SU-DHL-6 (cell line): ENCODE data around the gene PWP1.
A peak's percentile ranks its signal among the peaks of the same experiment; 100 is the strongest.

Source experiments
- H2AFZ ChIP-seq: fragments of 200-600 bp; sonication (generic); 2 replicates; pipeline ENCODE4 v1.6.1; 2014; ENCODE audit warnings: low read depth, mild to moderate bottlenecking, moderate library complexity, mixed read lengths, antibody characterized with exemption, low read length; ENCODE audit not compliant: severe bottlenecking
- H3F3A ChIP-seq: fragments of 200-600 bp; shearing (Covaris generic); 2 replicates; pipeline ENCODE4 v1.6.0; 2016; ENCODE audit warnings: antibody characterized with exemption, mild to moderate bottlenecking; ENCODE audit not compliant: insufficient read depth
- H3K27ac ChIP-seq: fragments of 200-600 bp; sonication (generic); 2 replicates; pipeline ENCODE4 v1.5.1; 2016; ENCODE audit warnings: low read depth, mild to moderate bottlenecking, low read length, moderate library complexity, mixed read lengths
- H3K27me3 ChIP-seq: fragments of 200-600 bp; sonication (generic), shearing (Covaris generic); 2 replicates; pipeline ENCODE4 v1.6.0; 2014; ENCODE audit warnings: mild to moderate bottlenecking, low read length
- H3K36me3 ChIP-seq: fragments of 200-600 bp; sonication (generic); 2 replicates; pipeline ENCODE4 v1.6.1; 2014; ENCODE audit warnings: mild to moderate bottlenecking, low read length, mixed read lengths
- H3K4me2 ChIP-seq: fragments of 300-600, 200-600 bp; shearing (Covaris generic), sonication (generic); 2 replicates; pipeline ENCODE4 v1.6.0; 2014; ENCODE audit warnings: low read length, low read depth, mild to moderate bottlenecking; ENCODE audit not compliant: poor library complexity, severe bottlenecking
- H3K4me3 ChIP-seq: fragments of 200-600 bp; sonication (generic); 2 replicates; pipeline ENCODE4 v1.5.1; 2014; ENCODE audit warnings: antibody characterized with exemption, low read length, mild to moderate bottlenecking, mixed read lengths; ENCODE audit not compliant: insufficient read depth, poor library complexity, severe bottlenecking
- H3K79me2 ChIP-seq: fragments of 200-600 bp; sonication (generic); 2 replicates; pipeline ENCODE4 v1.6.1; 2014; ENCODE audit warnings: mild to moderate bottlenecking, low read length, moderate library complexity; ENCODE audit not compliant: insufficient read depth
- H3K9ac ChIP-seq: fragments of 200-600 bp; sonication (generic); 2 replicates; pipeline ENCODE4 v1.7.0; 2014; ENCODE audit warnings: mild to moderate bottlenecking, low read length
- H3K9me2 ChIP-seq: fragments of 200-600 bp; sonication (generic); replicated peaks from 2 replicates; pipeline ENCODE4 v1.6.1; 2014; ENCODE audit warnings: low read length; ENCODE audit not compliant: insufficient read depth
- H3K9me3 ChIP-seq: fragments of 200-600 bp; sonication (generic); 2 replicates; pipeline ENCODE4 v1.6.1; 2014; ENCODE audit warnings: low read length, mixed read lengths; ENCODE audit not compliant: insufficient read depth
- H4K20me1 ChIP-seq: fragments of 200-600 bp; sonication (generic); 2 replicates; pipeline ENCODE4 v1.6.1; 2014; ENCODE audit warnings: low read depth, mild to moderate bottlenecking, antibody characterized with exemption, low read length, moderate library complexity, mixed read lengths
- CTCF ChIP-seq: fragments of 200-600 bp; sonication (generic); IDR thresholded peaks from one replicate; pipeline ENCODE4 v1.5.1; 2017; ENCODE audit warnings: antibody characterized with exemption, mild to moderate bottlenecking, low read length, moderate library complexity; ENCODE audit not compliant: insufficient read depth, poor library complexity, severe bottlenecking
- EZH2phosphoT487 ChIP-seq: fragments of 200-600 bp; sonication (generic), shearing (Covaris generic); conservative IDR thresholded peaks from 2 replicates; pipeline ENCODE4 v1.6.1; 2018; ENCODE audit warnings: mild to moderate bottlenecking, antibody characterized with exemption, low read length, moderate library complexity, mixed read lengths

Gene PWP1

DNA sequence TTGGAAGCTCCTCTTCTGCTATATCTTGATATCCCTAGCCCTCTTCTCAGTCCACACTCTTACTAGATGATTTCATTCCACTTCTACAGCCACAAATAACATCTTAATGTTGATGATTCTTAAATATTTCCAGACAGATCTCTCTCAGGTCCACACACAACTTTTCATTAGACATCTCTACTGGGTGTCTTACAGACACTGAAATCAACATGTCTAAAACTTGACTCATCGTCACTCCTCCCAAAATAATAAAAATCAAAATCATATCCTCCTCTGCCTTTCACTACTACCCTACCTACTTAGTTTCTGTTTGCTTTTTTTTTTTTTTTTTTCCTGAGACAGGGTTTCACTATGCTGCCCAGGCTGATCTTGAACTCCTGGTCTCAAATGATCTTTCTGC is 63.5 kb downstream of the PWP1 start:
- TF ChIP-seq CTCF, result no peak
- no peak for TF ChIP-seq EZH2phosphoT487
- no peak overlapping the region for H3K4me3 ChIP-seq

DNA sequence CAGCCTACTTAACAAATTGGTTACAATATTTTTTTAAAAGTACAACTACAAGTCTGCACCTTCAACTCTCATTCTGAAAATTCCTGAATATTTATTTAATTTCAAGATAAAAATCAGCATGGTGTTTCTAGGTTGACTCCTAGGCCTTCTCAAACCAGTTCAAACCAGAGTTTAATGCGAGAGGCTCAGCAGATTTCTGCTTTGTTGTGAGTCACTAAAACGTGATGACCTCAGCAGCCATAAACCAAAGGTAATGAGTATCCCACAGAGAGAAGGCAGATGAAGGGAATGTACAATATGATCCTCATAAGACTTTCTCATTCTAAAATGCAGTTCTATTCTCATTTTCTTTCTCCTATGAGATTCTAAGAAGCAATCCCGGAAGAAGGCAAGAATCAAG is 73.8 kb downstream of the PWP1 start:
- Histone ChIP-seq H3F3A (peaks cover 9% of the 10 kb centered on the region; the same call in 1 of the 2 replicates), H2AFZ (no peak overlapping the region)
- TF ChIP-seq CTCF (no peak), EZH2phosphoT487 (no peak)

More for the DNA sequence above, 63.5 kb downstream of the PWP1 start:
- Histone ChIP-seq H3K4me2 (no peak overlapping the region), H3K9ac (no peak overlapping the region), H3K27me3 (no peaks in the 10 kb centered on the region), H3K9me2 (no peaks in the 10 kb centered on the region), H3K36me3 (peaks cover 18% of the 10 kb centered on the region; the same call in 1 of the 2 replicates), H3K79me2 (no peaks in the 10 kb centered on the region), H2AFZ (no peak overlapping the region), H4K20me1 (0 out of 2 replicates have a peak, but pooled peaks cover 7% of the 10 kb centered on the region), H3K9me3 (no peaks in the 10 kb centered on the region), H3F3A (0 out of 2 replicates have a peak, but pooled peaks cover 3% of the 10 kb centered on the region), H3K27ac (no peak overlapping the region)

DNA sequence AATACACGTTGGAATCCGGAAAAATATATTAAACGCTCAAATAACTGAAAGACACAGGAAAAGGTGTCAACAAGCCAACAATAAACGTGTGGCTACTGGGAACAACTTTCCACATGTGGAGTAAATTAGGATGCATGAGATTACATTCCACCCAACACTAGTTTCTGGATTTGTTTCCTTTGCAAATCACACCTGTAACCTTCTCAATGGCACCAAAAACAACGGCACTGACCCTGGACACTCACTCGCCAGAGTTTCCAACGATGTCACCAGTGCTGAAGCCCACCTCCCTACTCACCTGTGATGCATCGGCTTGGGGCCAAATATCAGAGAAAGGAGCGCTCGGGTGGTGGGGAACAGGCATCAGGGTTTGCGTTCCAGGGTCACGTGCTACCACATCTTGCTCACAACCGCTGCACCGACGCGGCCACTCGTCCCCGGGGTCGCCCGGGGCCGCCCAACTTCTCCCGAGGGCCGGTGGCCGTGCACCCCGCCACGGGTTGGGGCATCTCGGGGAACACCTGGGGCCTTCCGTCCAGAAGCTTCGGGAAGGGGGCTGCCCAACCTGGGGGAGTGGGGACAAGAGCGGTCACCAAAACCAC is 74.7 kb downstream of the PWP1 start:
- Histone ChIP-seq H3F3A (peaks cover 9% of the 10 kb centered on the region; the same call in 1 of the 2 replicates), H3K27ac (peak overlapping the region; percentile 6), H3K27me3 (no peaks in the 10 kb centered on the region), H2AFZ (peak overlapping the region; percentile 25), H3K9ac (peak overlapping the region; percentile 82), H3K4me2 (peak overlapping the region; percentile 85), H4K20me1 (no peaks in the 10 kb centered on the region), H3K36me3 (peaks cover 15% of the 10 kb centered on the region; the same call in 1 of the 2 replicates), H3K79me2 (peaks cover 40% of the 10 kb centered on the region), H3K9me3 (no peaks in the 10 kb centered on the region), H3K9me2 (no peaks in the 10 kb centered on the region), H3K4me3 (peak overlapping the region; percentile 69)
- TF ChIP-seq CTCF (no peak), EZH2phosphoT487 (no peak)

More for the DNA sequence above, 73.8 kb downstream of the PWP1 start:
- Histone ChIP-seq H3K79me2 (peaks cover 40% of the 10 kb centered on the region), H3K27ac (peak overlapping the region; percentile 6; the same call in 1 of the 2 replicates), H4K20me1 (no peaks in the 10 kb centered on the region), H3K4me3 (peak overlapping the region; percentile 69), H3K4me2 (peak overlapping the region; percentile 85), H3K9me2 (no peaks in the 10 kb centered on the region), H3K9ac (peak overlapping the region; percentile 82), H3K36me3 (peaks cover 20% of the 10 kb centered on the region; the same call in 1 of the 2 replicates), H3K27me3 (no peaks in the 10 kb centered on the region), H3K9me3 (no peaks in the 10 kb centered on the region)
